Suprapubic skin (tissue), 3 donors: Measurements from ENCODE around the gene ARHGAP6.

Experiments
- EP300 ChIP-seq: sonication (generic); formaldehyde crosslinking; IDR thresholded peaks from one replicate; pipeline ENCODE4 v1.6.1; 2017; ENCODE audit warnings: antibody characterized with exemption
- TF ChIP-seq, protein P1 (sequence below), 2 donors: fragments of 200-600 bp in 1 of 2; fragments of 450-650 bp in 1 of 2; sonication (generic) in 1 of 2; IDR thresholded peaks; one replicate each; pipeline ENCODE4 v1.5.1; 2016 to 2019; ENCODE audit warnings: antibody characterized with exemption in 2 of 2, mild to moderate bottlenecking in 1 of 2, moderate library complexity in 1 of 2

DNA sequence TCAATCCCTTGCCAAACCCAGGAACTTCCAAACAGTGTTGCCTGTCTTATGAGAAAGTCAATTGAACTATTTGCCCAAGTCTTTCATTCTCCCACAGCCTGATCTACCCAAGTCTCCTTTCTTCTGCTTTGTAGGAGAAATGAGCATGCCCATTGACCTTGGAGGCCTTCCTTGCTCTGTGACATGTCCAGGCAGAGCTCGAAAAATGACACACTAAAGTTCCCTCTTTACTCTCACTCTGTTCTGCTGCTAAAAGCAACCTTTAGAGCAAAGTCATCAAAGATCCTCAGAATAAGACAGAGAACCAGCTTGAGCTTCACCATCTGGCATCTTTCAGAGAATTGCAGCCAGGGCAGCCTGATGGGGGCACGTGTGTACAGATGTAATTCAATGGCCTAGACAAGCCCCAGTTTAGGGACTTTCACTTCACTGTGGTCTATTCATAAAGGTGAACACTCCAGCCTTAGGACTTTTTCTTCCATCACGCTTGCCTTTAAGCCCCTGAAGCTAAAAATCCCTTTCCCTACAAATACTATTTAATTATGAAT is 236.1 kb downstream of the ARHGAP6 start:
- TF ChIP-seq, protein P1, sequence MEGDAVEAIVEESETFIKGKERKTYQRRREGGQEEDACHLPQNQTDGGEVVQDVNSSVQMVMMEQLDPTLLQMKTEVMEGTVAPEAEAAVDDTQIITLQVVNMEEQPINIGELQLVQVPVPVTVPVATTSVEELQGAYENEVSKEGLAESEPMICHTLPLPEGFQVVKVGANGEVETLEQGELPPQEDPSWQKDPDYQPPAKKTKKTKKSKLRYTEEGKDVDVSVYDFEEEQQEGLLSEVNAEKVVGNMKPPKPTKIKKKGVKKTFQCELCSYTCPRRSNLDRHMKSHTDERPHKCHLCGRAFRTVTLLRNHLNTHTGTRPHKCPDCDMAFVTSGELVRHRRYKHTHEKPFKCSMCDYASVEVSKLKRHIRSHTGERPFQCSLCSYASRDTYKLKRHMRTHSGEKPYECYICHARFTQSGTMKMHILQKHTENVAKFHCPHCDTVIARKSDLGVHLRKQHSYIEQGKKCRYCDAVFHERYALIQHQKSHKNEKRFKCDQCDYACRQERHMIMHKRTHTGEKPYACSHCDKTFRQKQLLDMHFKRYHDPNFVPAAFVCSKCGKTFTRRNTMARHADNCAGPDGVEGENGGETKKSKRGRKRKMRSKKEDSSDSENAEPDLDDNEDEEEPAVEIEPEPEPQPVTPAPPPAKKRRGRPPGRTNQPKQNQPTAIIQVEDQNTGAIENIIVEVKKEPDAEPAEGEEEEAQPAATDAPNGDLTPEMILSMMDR (IDR thresholded peaks at IDR 0.05): no peak
- no peak for TF ChIP-seq EP300
